ENCODE measurements around the gene ARFRP1. TPM values are rescaled to one million over a fixed set of nuclear protein-coding genes. Genes with fewer than 3 reads are reported as not detected.

Gene ARFRP1
- total and polyA plus RNA-seq, 12 donors: 34.9 to 59.1 (median 40.0) TPM

GRCh38 chr20:63718996-63719395 lies 11.2 kb upstream of the ARFRP1 start:
- no peak overlapping the region for H3K4me3 ChIP-seq
- intact Hi-C loops (cut with DNase I): no loop called here
- no peak for DNase-seq
- 97 to 100% methylated on average over 2 of the region's 2 CpGs for WGBS, 2 donors
- TF ChIP-seq CTCF (IDR thresholded peaks at IDR 0.05): no peak
- no peak for ATAC-seq
- H3K36me3 ChIP-seq: peaks cover 0 to 85% (median 40%) of the 10 kb centered on the region in 9 donors
- H3K4me1 ChIP-seq: no peaks in the 10 kb centered on the region
- H3K27ac ChIP-seq: no peak overlapping the region
- peaks cover 0 to 39% (median 22%) of the 10 kb centered on the region in 11 donors for H3K9me3 ChIP-seq
- H3K27me3 ChIP-seq: no peaks in the 10 kb centered on the region

DNA sequence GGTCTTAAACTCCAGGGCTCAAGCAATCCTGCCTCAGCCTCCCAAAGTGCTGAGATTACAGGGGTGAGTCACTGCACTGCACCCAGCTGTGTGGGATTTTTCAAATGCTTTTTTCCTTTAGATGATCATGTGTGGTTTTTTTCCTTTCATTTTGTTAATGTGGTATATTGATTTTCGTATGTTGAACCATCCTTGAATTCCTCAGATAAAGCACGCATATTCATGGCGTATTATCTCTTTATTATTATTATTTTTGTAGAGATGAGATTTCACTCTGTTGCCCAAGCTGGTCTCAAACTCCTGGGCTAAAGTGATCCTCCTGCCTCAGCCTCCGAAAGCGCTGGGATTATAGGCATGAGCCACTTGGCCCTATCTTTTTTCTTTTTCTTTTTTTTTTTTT lies 7.1 kb upstream of the ARFRP1 start:
- WGBS, 2 donors: 99 to 100% methylated on average over 5 of the region's 5 CpGs
- Histone ChIP-seq H3K4me1 (peaks cover 0 to 11% (median 3%) of the 10 kb centered on the region in 9 donors), H3K27ac (no peak overlapping the region), H3K36me3 (peaks cover 0 to 100% (median 44%) of the 10 kb centered on the region in 9 donors), H3K9me3 (peaks cover 0 to 46% (median 22%) of the 10 kb centered on the region in 11 donors), H3K4me3 (no peak overlapping the region), H3K27me3 (no peaks in the 10 kb centered on the region)
- intact Hi-C loops (cut with DNase I): no loop called here
- no peak for TF ChIP-seq CTCF (IDR thresholded peaks at IDR 0.05)
- DNase-seq (no peak), ATAC-seq (no peak)

DNA sequence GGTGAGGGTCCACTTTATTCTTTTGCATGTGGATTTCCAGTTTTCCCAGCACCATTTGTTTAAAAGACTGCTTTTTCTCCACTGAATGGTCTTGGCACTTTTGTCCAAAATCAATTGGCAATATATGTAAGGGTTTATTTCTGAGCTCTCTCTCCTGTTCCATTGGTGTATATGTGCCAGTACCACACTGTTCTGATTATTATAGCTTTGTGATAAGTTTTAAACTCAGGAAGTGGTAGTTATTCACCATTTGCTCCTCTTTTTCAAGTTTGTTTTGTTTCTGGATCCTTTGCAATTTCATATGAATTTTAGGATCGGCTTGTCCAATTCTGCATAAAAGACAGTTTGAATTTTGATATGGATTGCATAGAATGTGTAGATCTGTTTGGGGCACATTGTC lies 4.4 kb upstream of the ARFRP1 start:
- DNase-seq: no peak
- no peak for ATAC-seq
- no peaks in the 10 kb centered on the region for H3K27me3 ChIP-seq
- intact Hi-C loops (cut with DNase I): no loop called here
- H3K4me3 ChIP-seq: no peak overlapping the region
- TF ChIP-seq CTCF (IDR thresholded peaks at IDR 0.05): no peak
- 100% methylated on average over 1 of the region's 1 CpG for WGBS, 2 donors
- peaks cover 0 to 31% (median 13%) of the 10 kb centered on the region in 11 donors for H3K9me3 ChIP-seq
- peaks cover 0 to 27% (median 20%) of the 10 kb centered on the region in 9 donors for H3K4me1 ChIP-seq
- no peak overlapping the region for H3K27ac ChIP-seq
- H3K36me3 ChIP-seq: peaks cover 0 to 84% (median 28%) of the 10 kb centered on the region in 9 donors

DNA sequence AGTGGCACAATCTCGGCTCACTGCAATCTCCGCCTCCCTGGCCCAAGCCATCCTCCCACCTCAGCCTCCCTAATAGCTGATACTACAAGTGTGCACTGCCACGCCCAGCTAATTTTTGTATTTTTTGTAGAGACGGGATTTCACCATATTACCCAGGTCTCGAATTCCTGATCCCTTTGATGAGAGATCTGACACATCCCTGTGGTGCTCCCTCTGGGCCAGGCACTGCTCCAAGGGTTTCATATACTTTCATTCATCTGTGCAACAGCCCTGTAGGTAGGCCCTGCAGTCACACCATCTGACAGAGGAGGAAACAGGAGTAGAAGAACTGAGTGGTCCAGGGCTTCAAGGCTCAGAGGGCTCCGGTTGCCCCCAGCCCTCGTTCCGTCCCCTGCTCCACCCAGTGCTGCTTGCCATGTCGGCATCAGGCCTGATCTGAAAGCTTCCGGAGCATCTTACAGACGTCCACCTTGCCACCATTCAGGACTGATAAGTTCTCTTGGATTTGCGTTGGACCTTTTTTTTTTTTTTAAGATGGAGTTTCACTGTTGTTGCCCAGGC lies 3.4 kb upstream of the ARFRP1 start:
- no peak overlapping the region for H3K4me3 ChIP-seq
- ATAC-seq: no peak
- no peak overlapping the region for H3K27ac ChIP-seq
- TF ChIP-seq CTCF (IDR thresholded peaks at IDR 0.05): no peak
- intact Hi-C loops (cut with DNase I): no loop called here
- H3K36me3 ChIP-seq: peaks cover 0 to 81% (median 32%) of the 10 kb centered on the region in 9 donors
- H3K9me3 ChIP-seq: peaks cover 0 to 27% (median 13%) of the 10 kb centered on the region in 11 donors
- WGBS, 2 donors: 82 to 90% methylated on average over 12 of the region's 12 CpGs
- peaks cover 6 to 37% (median 29%) of the 10 kb centered on the region in 9 donors for H3K4me1 ChIP-seq
- H3K27me3 ChIP-seq: no peaks in the 10 kb centered on the region
- DNase-seq: no peak

Data from heart right ventricle (tissue), 16 donors.